Stimulated activated naive B cell treated with anti-CD40 and anti-IgM and Interleukin-4, amounts not matched to agents 10 μg/mL and 1 μg/mL and 100 μg/mL, for 72 hours (primary cell): ENCODE data around the gene COPS3.
A peak's percentile ranks its signal among the peaks of the same experiment; 100 is the strongest.

Experiments used
- ATAC-seq, 2 donors: fragments of 150-1000 bp; cut with Tn5 transposase; replicated peaks; 2 replicates each; pipeline ENCODE4 v1.10.0; 2021; ENCODE audit warnings: moderate library complexity in 1 of 2
- DNase-seq: peaks from one replicate; pipeline ENCODE4 v3.0.0; 2021
- H3K27ac Mint-ChIP-seq: one replicate; pipeline ENCODE4 v1.8.0; 2022; ENCODE audit warnings: mild to moderate bottlenecking, mixed read lengths
- H3K27me3 Mint-ChIP-seq, 2 donors: one replicate each; pipeline ENCODE4 v1.8.0; 2022; ENCODE audit warnings: mixed read lengths in 2 of 2
- H3K36me3 Mint-ChIP-seq, 2 donors: one replicate each; pipeline ENCODE4 v1.8.0; 2022; ENCODE audit warnings: mixed read lengths in 2 of 2, mild to moderate bottlenecking in 1 of 2
- H3K4me1 Mint-ChIP-seq, 2 donors: one replicate each; pipeline ENCODE4 v1.8.0; 2022; ENCODE audit warnings: mixed read lengths in 2 of 2, mild to moderate bottlenecking in 1 of 2
- H3K4me3 Mint-ChIP-seq, 2 donors: one replicate each; pipeline ENCODE4 v1.8.0; 2022; ENCODE audit warnings: mild to moderate bottlenecking in 2 of 2, mixed read lengths in 2 of 2, moderate library complexity in 1 of 2
- H3K9me3 Mint-ChIP-seq, 2 donors: one replicate each; pipeline ENCODE4 v1.8.0; 2022; ENCODE audit warnings: mixed read lengths in 2 of 2, mild to moderate bottlenecking in 1 of 2

COPS3 gene

DNA sequence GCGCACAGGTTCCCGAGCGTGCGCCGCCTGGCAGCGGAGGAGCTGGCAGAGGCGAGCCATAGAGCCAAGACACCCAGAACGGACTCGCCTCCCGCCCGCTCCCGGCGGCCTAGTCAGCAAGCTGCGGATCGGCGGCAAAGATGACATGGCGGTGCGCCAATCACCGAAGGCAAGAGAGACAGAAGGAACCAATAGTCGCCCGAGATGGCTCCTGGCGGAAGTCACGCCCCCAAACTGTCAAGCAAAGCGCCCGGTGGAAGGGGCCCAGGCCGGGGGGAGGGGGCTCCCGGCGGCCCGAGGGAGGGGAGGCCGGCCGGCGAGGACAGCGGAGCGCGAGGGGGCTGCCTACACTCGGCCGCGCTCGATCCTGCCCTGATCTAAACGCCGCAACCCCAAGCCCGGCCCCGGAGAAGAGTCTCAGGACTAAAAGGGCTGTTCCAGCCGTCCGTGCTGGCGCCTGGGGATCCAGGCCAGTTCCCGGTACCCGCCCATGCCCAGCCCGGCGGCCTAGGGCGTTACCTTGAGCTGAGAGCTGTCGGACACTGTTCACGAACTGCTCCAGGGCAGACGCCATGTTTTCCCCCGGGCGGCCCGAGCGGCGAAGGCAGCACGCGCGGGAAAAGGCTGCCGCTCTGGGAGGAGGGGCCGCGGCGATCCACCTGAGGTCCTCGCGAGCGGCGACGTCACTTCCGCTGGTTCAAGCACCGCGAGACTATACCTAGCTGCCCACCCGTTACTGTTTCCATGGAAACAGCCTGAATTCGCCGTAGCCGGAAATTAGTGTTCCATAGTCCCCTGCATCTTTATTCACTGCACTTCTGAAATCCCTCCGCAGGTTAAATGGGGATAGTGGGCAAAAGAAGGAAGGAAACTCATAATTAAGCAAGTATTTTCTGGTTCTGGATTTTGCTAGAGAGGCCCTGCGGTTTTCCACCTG, at the start of gene COPS3:
COPS3 (minus strand) TSS at position 634 of the 937 bp plus-strand sequence; CDS start at position 574, 60 bp downstream.
- DNase-seq (peak; percentile 96), ATAC-seq (peak; percentile 92 to 95)
- Mint-ChIP-seq H3K4me3 (peak within 1 kb of the TSS; percentile 87 to 93), H3K9me3 (no peaks in the 10 kb centered on the region), H3K27ac (peak within 1 kb of the TSS; percentile 96), H3K36me3 (peaks cover 2 to 13% of the 10 kb centered on the region in 2 donors), H3K4me1 (peaks cover 17 to 44% of the 10 kb centered on the region in 2 donors), H3K27me3 (no peaks in the 10 kb centered on the region)

DNA sequence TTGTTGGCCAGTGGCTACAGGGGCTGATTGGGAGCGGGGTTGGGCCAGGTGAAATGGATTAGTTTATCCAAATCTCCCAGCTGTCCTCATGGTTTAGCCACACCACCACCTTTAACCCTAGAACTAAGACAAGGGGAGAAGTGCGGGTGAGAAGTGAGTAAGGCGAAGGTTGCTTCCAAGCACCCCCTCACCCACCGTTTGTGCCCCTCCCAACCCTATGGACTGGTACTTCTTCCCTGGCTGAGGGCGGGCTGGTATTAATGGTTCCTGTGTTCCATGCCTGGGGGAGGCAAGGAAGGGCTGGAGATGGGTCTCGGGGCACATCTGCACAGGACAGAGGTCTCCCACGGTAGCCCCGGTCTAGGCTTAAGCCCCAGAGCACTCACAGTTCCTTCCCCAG, 47.2 kb upstream of the COPS3 start:
- DNase-seq: no peak
- ATAC-seq: no peak
- no peak overlapping the region for H3K4me3 Mint-ChIP-seq
- H3K4me1 Mint-ChIP-seq: no peaks in the 10 kb centered on the region
- H3K9me3 Mint-ChIP-seq: no peaks in the 10 kb centered on the region
- H3K27ac Mint-ChIP-seq: no peak overlapping the region
- no peaks in the 10 kb centered on the region for H3K27me3 Mint-ChIP-seq
- H3K36me3 Mint-ChIP-seq: no peaks in the 10 kb centered on the region

DNA sequence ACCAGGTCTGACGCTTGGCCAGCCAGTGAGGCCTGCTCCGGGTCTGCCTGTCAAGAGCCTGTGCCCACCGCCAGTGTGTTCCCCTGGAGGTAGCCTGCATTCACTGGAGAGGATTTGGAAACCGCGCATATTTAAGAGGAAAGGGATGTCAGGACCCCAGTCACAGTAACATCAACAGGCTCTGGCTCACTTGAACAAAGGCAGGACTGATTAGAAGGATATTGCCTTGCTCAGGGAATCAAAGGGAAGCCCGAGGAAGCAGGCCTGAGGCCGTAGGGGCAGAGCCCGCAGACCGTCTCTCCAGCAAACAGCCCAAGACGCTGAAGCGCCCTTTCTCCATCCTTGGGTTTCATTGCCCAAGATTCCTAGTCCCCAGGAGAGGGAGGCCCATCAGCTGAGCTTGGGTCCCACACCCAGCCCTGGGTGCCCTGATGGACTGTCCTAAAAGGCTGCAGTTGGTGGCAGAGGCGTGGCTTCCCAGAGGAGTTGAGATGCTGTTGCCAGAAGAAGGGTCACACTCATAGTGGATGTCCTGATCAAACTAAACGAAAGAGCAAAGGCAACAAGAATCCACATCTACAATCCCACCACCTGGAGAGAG, 45.3 kb upstream of the COPS3 start:
- no peak for DNase-seq
- H3K4me3 Mint-ChIP-seq: no peak overlapping the region
- H3K36me3 Mint-ChIP-seq: no peaks in the 10 kb centered on the region
- no peak overlapping the region for H3K27ac Mint-ChIP-seq
- ATAC-seq: no peak
- H3K4me1 Mint-ChIP-seq: no peaks in the 10 kb centered on the region
- no peaks in the 10 kb centered on the region for H3K27me3 Mint-ChIP-seq
- H3K9me3 Mint-ChIP-seq: no peaks in the 10 kb centered on the region

DNA sequence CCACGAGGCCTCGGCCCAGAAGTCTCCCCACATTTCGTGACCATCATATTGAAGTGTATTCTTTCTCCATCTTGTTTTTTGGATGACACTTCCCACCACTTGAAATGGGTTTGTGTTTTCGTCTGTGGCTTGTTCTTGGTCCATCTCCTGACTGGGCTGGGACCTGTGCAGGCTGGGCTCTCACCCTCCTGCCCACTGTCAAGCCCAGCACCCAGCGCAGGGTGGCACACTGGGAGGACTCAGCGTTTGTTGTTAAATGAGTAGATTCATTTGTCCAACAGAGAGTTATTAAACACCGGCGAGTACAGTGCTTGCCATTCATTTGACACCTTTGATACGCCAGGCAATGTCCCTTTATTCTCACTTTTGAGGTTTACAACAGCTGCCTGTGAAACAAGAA, 44.8 kb upstream of the COPS3 start:
- ATAC-seq (no peak), DNase-seq (no peak)
- Mint-ChIP-seq H3K4me3 (no peak overlapping the region), H3K9me3 (no peaks in the 10 kb centered on the region), H3K27me3 (no peaks in the 10 kb centered on the region), H3K27ac (no peak overlapping the region), H3K4me1 (no peaks in the 10 kb centered on the region), H3K36me3 (no peaks in the 10 kb centered on the region)

DNA sequence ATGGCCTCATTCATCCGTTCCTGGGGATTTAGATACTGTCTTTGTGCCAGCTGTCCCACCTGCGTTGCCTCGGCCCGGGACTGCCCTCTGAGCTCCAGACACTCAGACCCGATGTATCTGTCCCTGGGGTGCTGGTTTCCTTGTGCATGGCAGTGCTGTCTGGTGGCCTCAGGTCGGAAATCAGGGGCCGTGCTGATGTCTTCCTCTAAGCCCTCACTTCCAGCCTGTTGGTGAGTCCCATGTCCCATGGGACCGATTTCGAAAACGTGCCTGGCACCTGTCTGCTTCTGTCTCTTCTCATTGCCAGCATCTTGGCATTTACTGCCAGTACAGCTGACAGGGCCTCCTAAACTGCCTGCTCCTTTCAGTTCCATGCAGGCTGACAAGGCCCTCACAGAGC, 44.2 kb upstream of the COPS3 start:
- Mint-ChIP-seq H3K36me3 (no peaks in the 10 kb centered on the region), H3K9me3 (no peaks in the 10 kb centered on the region), H3K27ac (no peak overlapping the region), H3K4me3 (no peak overlapping the region), H3K4me1 (no peaks in the 10 kb centered on the region), H3K27me3 (no peaks in the 10 kb centered on the region)
- DNase-seq (no peak), ATAC-seq (no peak)

DNA sequence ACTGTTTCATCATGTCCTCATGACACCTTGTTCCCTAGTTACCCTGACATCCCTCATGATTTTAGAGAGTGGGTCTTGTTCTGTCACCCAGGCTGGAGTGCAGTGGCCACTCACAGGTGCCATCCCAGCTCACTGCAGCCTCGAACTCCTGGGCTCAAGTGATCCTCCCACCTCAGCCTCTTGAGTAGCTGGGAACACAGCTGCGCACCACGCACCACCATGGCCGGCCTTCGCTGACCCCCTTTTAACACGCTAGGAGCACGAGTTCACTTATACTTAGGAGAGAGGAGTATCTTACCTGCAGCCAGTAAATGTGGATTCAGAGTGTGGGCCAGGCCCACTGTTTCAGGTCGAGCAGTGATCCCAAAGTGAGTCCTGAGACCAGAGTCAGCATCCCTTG, 43.6 kb upstream of the COPS3 start:
- ATAC-seq: no peak
- no peak for DNase-seq
- no peaks in the 10 kb centered on the region for H3K9me3 Mint-ChIP-seq
- H3K27ac Mint-ChIP-seq: no peak overlapping the region
- no peak overlapping the region for H3K4me3 Mint-ChIP-seq
- H3K4me1 Mint-ChIP-seq: no peaks in the 10 kb centered on the region
- no peaks in the 10 kb centered on the region for H3K36me3 Mint-ChIP-seq
- no peaks in the 10 kb centered on the region for H3K27me3 Mint-ChIP-seq

DNA sequence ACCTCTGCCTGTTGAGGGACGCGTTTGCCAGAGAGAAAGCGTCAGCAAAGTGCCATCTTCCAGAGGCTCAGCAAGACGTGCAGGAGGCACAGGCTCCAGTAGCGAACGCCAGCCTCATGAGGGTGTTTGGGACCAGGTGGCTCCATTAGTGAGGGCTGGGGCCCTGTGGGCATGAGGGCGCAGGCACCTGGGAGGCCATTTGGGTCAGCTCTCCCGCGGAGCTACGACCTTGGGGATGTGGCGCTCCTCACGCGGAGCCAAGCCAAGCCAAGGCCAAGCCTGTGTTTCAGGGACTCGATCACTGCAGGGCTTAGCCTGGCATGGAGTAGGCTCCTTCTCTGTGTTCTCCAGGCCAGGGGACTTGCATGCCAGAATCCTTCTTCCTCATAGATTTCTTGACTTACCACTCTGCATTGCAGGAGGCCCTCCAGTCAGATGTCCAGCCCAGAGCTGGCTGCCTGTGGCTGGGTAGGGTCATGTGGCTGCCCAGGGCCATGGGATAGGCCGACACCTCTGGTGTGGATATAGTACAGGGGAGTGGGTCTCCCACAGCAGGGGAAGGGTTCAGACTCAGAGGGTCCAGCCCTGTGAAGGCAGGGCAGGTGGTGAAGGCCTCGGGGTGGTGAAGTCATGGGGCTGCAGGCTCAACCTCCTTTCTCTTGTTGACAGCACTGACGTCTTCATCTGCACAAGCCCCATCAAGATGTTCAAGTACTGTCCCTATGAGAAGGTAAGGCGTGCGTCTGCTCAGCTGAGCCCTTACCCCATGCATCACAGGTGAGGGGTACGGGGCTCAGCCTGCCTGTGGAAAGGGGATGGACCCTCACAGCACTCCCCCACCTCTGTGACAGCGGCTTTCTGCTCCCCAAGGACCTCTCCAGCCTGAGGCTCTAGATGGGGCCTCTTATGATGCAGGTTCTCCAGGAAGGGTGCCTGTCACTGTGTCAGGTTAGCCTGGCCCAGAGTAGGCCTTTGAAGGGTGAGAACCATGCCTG, 41.8 kb upstream of the COPS3 start:
- H3K9me3 Mint-ChIP-seq: no peaks in the 10 kb centered on the region
- H3K27ac Mint-ChIP-seq: no peak overlapping the region
- no peaks in the 10 kb centered on the region for H3K4me1 Mint-ChIP-seq
- H3K4me3 Mint-ChIP-seq: no peak overlapping the region
- no peaks in the 10 kb centered on the region for H3K27me3 Mint-ChIP-seq
- DNase-seq: no peak
- ATAC-seq: no peak
- no peaks in the 10 kb centered on the region for H3K36me3 Mint-ChIP-seq

DNA sequence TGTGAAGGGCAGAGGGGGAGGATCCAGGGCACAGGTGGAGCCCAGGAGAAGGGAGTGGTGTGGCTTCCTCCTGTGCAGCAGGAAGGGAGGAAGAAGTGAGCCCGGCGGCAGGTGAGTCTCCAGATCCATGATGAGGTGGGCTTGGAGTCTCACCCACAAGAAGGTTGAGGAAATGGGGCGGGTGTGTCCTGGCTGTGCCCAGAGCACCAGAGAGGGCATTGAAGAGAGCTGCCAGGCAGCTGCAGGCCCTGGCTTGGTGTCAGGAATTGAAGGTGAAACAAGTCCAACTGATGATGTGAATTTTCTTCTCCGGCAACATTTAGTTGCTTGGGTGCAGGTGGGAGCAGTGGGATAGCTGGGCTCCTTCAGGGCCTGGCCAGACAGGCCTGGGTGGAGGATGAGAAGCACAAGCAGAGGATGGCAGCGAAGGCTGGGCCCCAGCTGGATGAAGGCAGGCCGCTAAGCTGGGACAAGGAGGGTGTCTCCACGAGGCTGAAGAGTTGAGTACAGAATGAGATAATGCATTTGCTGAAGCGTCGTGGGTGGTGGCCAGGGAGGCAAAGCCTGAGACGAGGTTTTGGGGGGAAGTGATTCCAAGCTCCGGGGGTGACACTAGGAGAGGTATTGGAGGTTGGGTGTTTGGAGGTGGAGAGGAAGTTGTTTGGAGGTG, 40.4 kb upstream of the COPS3 start:
- DNase-seq (no peak), ATAC-seq (no peak)
- no peaks in the 10 kb centered on the region for H3K4me1 Mint-ChIP-seq
- no peak overlapping the region for H3K4me3 Mint-ChIP-seq
- H3K36me3 Mint-ChIP-seq: no peaks in the 10 kb centered on the region
- no peaks in the 10 kb centered on the region for H3K9me3 Mint-ChIP-seq
- H3K27me3 Mint-ChIP-seq: no peaks in the 10 kb centered on the region
- H3K27ac Mint-ChIP-seq: no peak overlapping the region

DNA sequence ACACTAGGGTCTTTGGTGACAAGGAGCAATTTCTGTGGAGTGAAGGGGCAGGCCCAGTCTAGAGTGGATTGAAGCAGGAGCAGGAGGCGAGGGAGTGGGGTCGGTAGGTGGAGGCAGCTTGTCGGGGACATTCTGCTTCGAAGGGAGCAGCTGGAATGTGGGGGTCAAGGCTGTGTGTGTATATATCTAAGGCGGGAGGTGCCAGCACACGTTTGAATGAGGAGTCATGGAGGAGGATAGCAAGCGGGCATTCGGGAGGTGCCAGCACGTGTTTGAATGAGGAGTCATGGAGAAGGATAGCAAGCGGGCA, 39.8 kb upstream of the COPS3 start:
- H3K27ac Mint-ChIP-seq: no peak overlapping the region
- DNase-seq (no peak), ATAC-seq (no peak)
- H3K36me3 Mint-ChIP-seq: no peaks in the 10 kb centered on the region
- H3K4me1 Mint-ChIP-seq: no peaks in the 10 kb centered on the region
- H3K4me3 Mint-ChIP-seq: no peak overlapping the region
- H3K27me3 Mint-ChIP-seq: no peaks in the 10 kb centered on the region
- H3K9me3 Mint-ChIP-seq: no peaks in the 10 kb centered on the region

DNA sequence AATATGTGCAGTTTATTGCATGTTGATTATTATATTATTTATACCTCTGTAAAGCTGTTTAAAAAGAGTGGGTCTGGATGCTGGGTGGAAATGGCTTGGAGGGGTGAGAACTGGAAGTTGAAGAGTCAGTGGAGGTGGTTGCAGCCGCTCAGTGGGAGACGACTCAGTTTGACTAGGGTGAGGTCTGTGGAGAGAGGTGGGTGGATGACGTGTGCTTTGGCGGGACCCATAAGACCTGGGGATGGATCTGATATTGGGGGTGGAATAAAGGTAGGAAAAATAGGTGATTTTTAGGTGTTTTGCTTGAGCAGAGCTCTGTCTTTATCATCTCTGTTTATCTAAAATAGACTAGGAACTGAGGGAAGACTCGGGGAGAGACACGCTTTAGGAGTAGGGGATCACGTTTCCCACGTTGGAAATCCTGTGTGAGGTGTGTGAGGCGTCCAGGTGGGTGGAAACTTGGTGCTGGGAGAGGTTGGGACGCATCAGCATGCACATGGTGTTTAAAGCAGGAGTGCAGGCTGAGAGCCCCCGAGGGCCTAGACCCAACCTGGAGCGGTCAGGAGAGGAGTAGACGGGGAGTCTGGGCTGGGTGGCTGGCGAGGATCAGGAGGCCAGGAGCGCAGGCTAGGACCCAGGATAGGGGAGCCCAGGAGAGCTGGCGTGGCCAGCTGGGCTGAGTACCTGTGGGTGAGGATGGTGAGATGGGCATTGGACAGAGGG, 39.3 kb upstream of the COPS3 start:
- no peak for DNase-seq
- H3K27me3 Mint-ChIP-seq: no peaks in the 10 kb centered on the region
- H3K4me3 Mint-ChIP-seq: no peak overlapping the region
- no peaks in the 10 kb centered on the region for H3K9me3 Mint-ChIP-seq
- H3K36me3 Mint-ChIP-seq: no peaks in the 10 kb centered on the region
- H3K4me1 Mint-ChIP-seq: no peaks in the 10 kb centered on the region
- ATAC-seq: no peak
- no peak overlapping the region for H3K27ac Mint-ChIP-seq

DNA sequence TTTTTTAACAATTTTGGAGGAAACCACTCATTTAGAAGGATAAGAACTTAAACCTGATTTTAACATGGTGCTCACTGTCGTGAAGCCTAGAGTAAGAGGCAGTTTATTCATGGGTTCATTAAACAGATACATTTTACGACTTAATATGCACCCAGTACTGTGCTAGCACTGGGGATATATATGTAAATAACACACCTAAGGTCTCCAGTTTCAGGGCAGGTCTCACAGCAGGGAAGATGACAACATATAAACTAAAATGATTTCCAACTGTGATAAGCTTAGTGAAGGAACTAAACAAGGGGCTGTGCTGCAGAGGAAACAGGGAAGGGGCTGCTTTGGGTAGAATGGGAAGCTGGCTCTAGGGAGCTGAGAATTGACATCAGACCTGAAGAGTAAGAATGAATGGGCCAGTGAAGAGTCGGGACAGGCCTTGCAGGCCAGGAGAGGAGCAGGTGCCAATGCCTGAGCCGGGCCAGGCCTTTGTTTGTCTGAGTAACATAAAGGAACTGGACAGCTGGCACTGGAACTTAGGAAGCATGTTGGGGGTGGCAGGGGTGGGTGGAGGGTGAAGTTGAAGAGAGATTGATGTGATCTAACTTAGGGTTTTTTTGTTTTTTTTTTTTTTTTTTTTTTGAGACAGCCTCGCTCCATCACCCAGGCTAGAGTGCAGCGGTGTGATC, 34.2 kb upstream of the COPS3 start:
- H3K4me3 Mint-ChIP-seq: no peak overlapping the region
- H3K36me3 Mint-ChIP-seq: no peaks in the 10 kb centered on the region
- H3K9me3 Mint-ChIP-seq: no peaks in the 10 kb centered on the region
- H3K4me1 Mint-ChIP-seq: peaks cover 0 to 4% of the 10 kb centered on the region in 2 donors
- H3K27ac Mint-ChIP-seq: no peak overlapping the region
- ATAC-seq (no peak), DNase-seq (no peak)
- no peaks in the 10 kb centered on the region for H3K27me3 Mint-ChIP-seq

DNA sequence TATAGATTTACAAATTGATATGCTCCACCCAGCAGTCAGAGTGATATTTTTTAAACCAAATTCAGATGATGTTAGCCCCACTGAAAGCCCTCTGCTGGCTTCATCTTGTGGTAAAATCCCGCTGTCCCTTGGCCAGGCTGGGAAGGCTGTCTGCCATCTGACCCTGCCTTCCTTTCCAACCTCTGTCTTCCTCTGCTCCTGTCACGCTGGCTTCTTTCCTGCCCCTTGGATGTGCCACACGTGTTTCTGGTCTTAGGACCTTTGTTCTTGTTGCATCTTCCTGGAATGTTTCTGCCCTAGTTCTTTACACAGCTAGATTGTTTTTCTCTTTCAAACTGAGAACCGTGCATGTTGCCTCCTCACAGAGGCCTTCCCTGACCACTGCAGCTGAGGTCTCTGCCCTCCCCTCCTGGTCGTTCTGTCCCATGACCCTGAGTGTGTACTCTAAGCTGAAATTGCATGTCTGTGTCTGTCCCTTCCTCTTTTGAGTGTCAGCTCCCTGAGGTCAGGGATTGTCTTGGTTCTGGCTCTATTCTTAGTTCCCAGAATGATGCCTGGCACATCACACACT, 33.5 kb upstream of the COPS3 start:
- no peak for ATAC-seq
- DNase-seq: no peak
- H3K4me1 Mint-ChIP-seq: peaks cover 0 to 4% of the 10 kb centered on the region in 2 donors
- H3K27ac Mint-ChIP-seq: no peak overlapping the region
- no peaks in the 10 kb centered on the region for H3K9me3 Mint-ChIP-seq
- no peaks in the 10 kb centered on the region for H3K36me3 Mint-ChIP-seq
- H3K27me3 Mint-ChIP-seq: no peaks in the 10 kb centered on the region
- H3K4me3 Mint-ChIP-seq: no peak overlapping the region
